ENCODE measurements around the gene NRTN. TPM values are rescaled to one million over a fixed set of nuclear protein-coding genes. Genes with fewer than 3 reads are reported as not detected.

NRTN gene
- polyA plus RNA-seq, 1 donor (not counting 4 experiments of a cell fraction or from before 2014, with no cell fraction given), result not detected

- Histone ChIP-seq H3K9ac (ENCODE audit: control insufficient read depth, extremely low read depth, insufficient read depth, low read length) (no peak overlapping the region), H3K4me1 (ENCODE audit: control insufficient read depth, extremely low read depth, insufficient read depth, low read length) (peaks cover under 1% of the 10 kb centered on the region), H3K9me1 (ENCODE audit: control insufficient read depth, extremely low read depth, insufficient read depth, low read length) (no peaks in the 10 kb centered on the region), H3K79me2 (ENCODE audit: control insufficient read depth, insufficient read depth, low read length) (no peaks in the 10 kb centered on the region), H3K9me3 (ENCODE audit: control insufficient read depth, low read depth, low read length) (no peaks in the 10 kb centered on the region), H3K36me3 (ENCODE audit: control insufficient read depth in 2 of 2, extremely low read depth in 1 of 2, insufficient read depth in 2 of 2, low read length in 2 of 2) (no peaks in the 10 kb centered on the region), H3K4me2 (ENCODE audit: control insufficient read depth, extremely low read depth, insufficient read depth, low read depth, low read length) (no peak overlapping the region), H2AFZ (ENCODE audit: control insufficient read depth, low read length) (no peak overlapping the region), H3K27ac (ENCODE audit: control insufficient read depth, insufficient read depth, low read length) (no peak overlapping the region), H4K20me1 (ENCODE audit: control insufficient read depth, extremely low read depth, insufficient read depth, low read length) (no peaks in the 10 kb centered on the region), H3K4me3 (ENCODE audit: control insufficient read depth in 2 of 3, extremely low read depth in 1 of 3, insufficient read depth in 2 of 3, low read depth in 1 of 3, low read length in 3 of 3) (no peak overlapping the region), H3K27me3 (ENCODE audit: control insufficient read depth, extremely low read depth, insufficient read depth, low read length) (peaks cover 31% of the 10 kb centered on the region)
- dilution Hi-C loops (cut with MboI; ENCODE audit: extremely low pct_ligation_motif_present, low sequenced_read_pairs), result no loop called here
- no peak for DNase-seq (ENCODE audit: low read depth, low spot score)
- FAIRE-seq, result no peak
- no peak for TF ChIP-seq CTCF (optimal IDR thresholded peaks at IDR 0.05 in 1 of 3, IDR thresholded peaks at IDR 0.05 in 1 of 3, conservative IDR thresholded peaks at IDR 0.05 in 1 of 3; ENCODE audit: extremely low read depth in 1 of 3, insufficient read depth in 2 of 3, low read length in 3 of 3)
- no peak for TF ChIP-seq EZH2 (IDR thresholded peaks at IDR 0.05; ENCODE audit: low read length)
Observed at GRCh38 chr19:5798244-5798643, 6.6 kb upstream of the NRTN start.

GRCh38 chr19:5799247-5800241 lies 5.3 kb upstream of the NRTN start:
- FAIRE-seq, result no peak
- Histone ChIP-seq H3K27ac (ENCODE audit: control insufficient read depth, insufficient read depth, low read length) (no peak overlapping the region), H3K4me1 (ENCODE audit: control insufficient read depth, extremely low read depth, insufficient read depth, low read length) (peaks cover 7% of the 10 kb centered on the region), H3K9me1 (ENCODE audit: control insufficient read depth, extremely low read depth, insufficient read depth, low read length) (no peaks in the 10 kb centered on the region), H3K36me3 (ENCODE audit: control insufficient read depth in 2 of 2, extremely low read depth in 1 of 2, insufficient read depth in 2 of 2, low read length in 2 of 2) (no peaks in the 10 kb centered on the region), H3K4me3 (ENCODE audit: control insufficient read depth in 2 of 3, extremely low read depth in 1 of 3, insufficient read depth in 2 of 3, low read depth in 1 of 3, low read length in 3 of 3) (no peak overlapping the region), H2AFZ (ENCODE audit: control insufficient read depth, low read length) (no peak overlapping the region), H3K9ac (ENCODE audit: control insufficient read depth, extremely low read depth, insufficient read depth, low read length) (no peak overlapping the region), H4K20me1 (ENCODE audit: control insufficient read depth, extremely low read depth, insufficient read depth, low read length) (no peaks in the 10 kb centered on the region), H3K9me3 (ENCODE audit: control insufficient read depth, low read depth, low read length) (no peaks in the 10 kb centered on the region), H3K4me2 (ENCODE audit: control insufficient read depth, extremely low read depth, insufficient read depth, low read depth, low read length) (no peak overlapping the region), H3K27me3 (ENCODE audit: control insufficient read depth, extremely low read depth, insufficient read depth, low read length) (peaks cover 38% of the 10 kb centered on the region), H3K79me2 (ENCODE audit: control insufficient read depth, insufficient read depth, low read length) (no peaks in the 10 kb centered on the region)
- dilution Hi-C loops (cut with MboI; ENCODE audit: extremely low pct_ligation_motif_present, low sequenced_read_pairs), result no loop called here
- TF ChIP-seq CTCF (optimal IDR thresholded peaks at IDR 0.05 in 1 of 3, IDR thresholded peaks at IDR 0.05 in 1 of 3, conservative IDR thresholded peaks at IDR 0.05 in 1 of 3; ENCODE audit: extremely low read depth in 1 of 3, insufficient read depth in 2 of 3, low read length in 3 of 3) (no peak), EZH2 (IDR thresholded peaks at IDR 0.05; ENCODE audit: low read length) (no peak)
- no peak for DNase-seq (ENCODE audit: low read depth, low spot score)

Data from keratinocyte (primary cell).